DND-41 (cell line): ENCODE data around the gene CCDC92.

Experiments used
- ATAC-seq: fragments of 200-7000 bp; cut with Tn5 transposase; 3 replicates; pipeline ENCODE4 v1.9.1; 2021; ENCODE audit warnings: low read depth; ENCODE audit not compliant: insufficient read depth
- DNase-seq: peaks from one replicate; pipeline ENCODE4 v3.0.0-alpha.2; 2020
- H2AFZ ChIP-seq: 2 replicates; pipeline ENCODE4 v1.6.0; 2012; ENCODE audit warnings: low read depth, low read length
- H3K27ac ChIP-seq: 2 replicates; pipeline ENCODE4 v1.5.1; 2012; ENCODE audit warnings: low read length, inconsistent platforms
- H3K27me3 ChIP-seq: fragments of 200-600 bp; sonication (generic); 2 replicates; pipeline ENCODE4 v1.6.0; 2012; ENCODE audit warnings: low read length, mild to moderate bottlenecking, inconsistent platforms; ENCODE audit not compliant: insufficient read depth, poor library complexity
- H3K36me3 ChIP-seq: 2 replicates; pipeline ENCODE4 v1.5.1; 2012; ENCODE audit warnings: low read length, inconsistent platforms; ENCODE audit not compliant: insufficient read depth
- H3K4me1 ChIP-seq: 2 replicates; pipeline ENCODE4 v1.5.1; 2012; ENCODE audit warnings: mild to moderate bottlenecking, low read length; ENCODE audit not compliant: insufficient read depth
- H3K4me2 ChIP-seq: 2 replicates; pipeline ENCODE4 v1.6.0; 2012; ENCODE audit warnings: mild to moderate bottlenecking, moderate library complexity, low read length, inconsistent platforms; ENCODE audit not compliant: insufficient read depth
- H3K4me3 ChIP-seq, 2 experiments: fragments of 200-600 bp in 1 of 2; shearing (Covaris generic) in 1 of 2; 2 replicates each; pipeline ENCODE4 v1.5.1; 2012 to 2016; ENCODE audit warnings: inconsistent platforms in 2 of 2, low read length in 2 of 2, mild to moderate bottlenecking in 2 of 2, low read depth in 1 of 2, moderate library complexity in 1 of 2
- H3K79me2 ChIP-seq: 2 replicates; pipeline ENCODE4 v1.6.0; 2012; ENCODE audit warnings: low read length, inconsistent platforms; ENCODE audit not compliant: insufficient read depth
- H3K9ac ChIP-seq: 2 replicates; pipeline ENCODE4 v1.6.0; 2012; ENCODE audit warnings: low read depth, mild to moderate bottlenecking, inconsistent platforms, low read length, moderate library complexity
- H3K9me3 ChIP-seq: 2 replicates; pipeline ENCODE4 v1.5.1; 2012; ENCODE audit warnings: low read length, moderate library complexity, mild to moderate bottlenecking, inconsistent platforms; ENCODE audit not compliant: insufficient read depth, severe bottlenecking
- H4K20me1 ChIP-seq: 2 replicates; pipeline ENCODE4 v1.6.0; 2012; ENCODE audit warnings: low read length; ENCODE audit not compliant: insufficient read depth
- CTCF ChIP-seq: IDR thresholded peaks from 2 replicates; pipeline ENCODE4 v1.5.1; 2012; ENCODE audit warnings: borderline replicate concordance, low read length, moderate library complexity, mild to moderate bottlenecking; ENCODE audit not compliant: poor library complexity, severe bottlenecking; ENCODE audit errors: extremely low read depth
- EZH2 ChIP-seq: IDR thresholded peaks from 3 replicates; pipeline ENCODE4 v1.6.1; 2012; ENCODE audit warnings: borderline replicate concordance, low read depth, mild to moderate bottlenecking, moderate library complexity, low read length, inconsistent platforms; ENCODE audit not compliant: severe bottlenecking

The CCDC92 gene

GRCh38 chr12:123886931-123887582 is 85.6 kb downstream of the CCDC92 start:
- H3K79me2 ChIP-seq = no peaks in the 10 kb centered on the region
- no peak overlapping the region for H3K27ac ChIP-seq
- H3K4me3 ChIP-seq = no peak overlapping the region
- no peaks in the 10 kb centered on the region for H3K36me3 ChIP-seq
- no peaks in the 10 kb centered on the region; the same call in 1 of the 2 replicates for H4K20me1 ChIP-seq
- ATAC-seq (no peak), DNase-seq (no peak)
- H3K9ac ChIP-seq = no peak overlapping the region
- no peak overlapping the region for H3K4me2 ChIP-seq
- H3K9me3 ChIP-seq = no peaks in the 10 kb centered on the region
- H2AFZ ChIP-seq = no peak overlapping the region
- H3K4me1 ChIP-seq = peaks cover 4% of the 10 kb centered on the region; the same call in 1 of the 2 replicates
- peaks cover 15% of the 10 kb centered on the region for H3K27me3 ChIP-seq
- TF ChIP-seq EZH2 (no peak), CTCF (no peak)

- no peaks in the 10 kb centered on the region for H3K79me2 ChIP-seq
- no peak overlapping the region for H3K27ac ChIP-seq
- H3K27me3 ChIP-seq = peaks cover 15% of the 10 kb centered on the region
- H3K4me3 ChIP-seq = no peak overlapping the region
- no peaks in the 10 kb centered on the region for H3K36me3 ChIP-seq
- DNase-seq = no peak
- no peak overlapping the region for H3K4me2 ChIP-seq
- H2AFZ ChIP-seq = no peak overlapping the region
- no peaks in the 10 kb centered on the region for H4K20me1 ChIP-seq
- TF ChIP-seq CTCF (no peak), EZH2 (no peak)
- ATAC-seq = no peak
- no peak overlapping the region for H3K9ac ChIP-seq
- no peaks in the 10 kb centered on the region for H3K9me3 ChIP-seq
- peaks cover 4% of the 10 kb centered on the region; the same call in 1 of the 2 replicates for H3K4me1 ChIP-seq
Observed at GRCh38 chr12:123886258-123886657, 86.4 kb downstream of the CCDC92 start.
